Activated B cell treated with CpG ODN at 0.5 μM for 24 hours (primary cell): ENCODE data around the gene YAF2. TPM values are rescaled to one million over a fixed set of nuclear protein-coding genes. Genes with fewer than 3 reads are reported as not detected.

ENCODE experiments used
- ATAC-seq: fragments of 200-7000 bp; cut with Tn5 transposase; one replicate; pipeline ENCODE4 v1.10.0; 2021; ENCODE audit warnings: low read depth, mild to moderate bottlenecking, moderate library complexity
- CTCF ChIA-PET: fragments of 350-600 bp; sonication (Branson Sonifier 250); formaldehyde crosslinking; loops from one replicate; lab custom pipeline; 2021; ENCODE audit warnings: antibody characterized with exemption; lab: Charles Lee
- POLR2A ChIA-PET: fragments of 350-600 bp; sonication (Branson Sonifier 250); formaldehyde crosslinking; loops from one replicate; lab custom pipeline; 2021; ENCODE audit warnings: antibody characterized with exemption; lab: Charles Lee
- DNase-seq: peaks from one replicate; pipeline ENCODE4 v3.0.0; 2022
- H3K27ac Mint-ChIP-seq: one replicate; pipeline ENCODE4 v1.8.0; 2020; ENCODE audit warnings: mixed read lengths
- H3K27me3 Mint-ChIP-seq: one replicate; pipeline ENCODE4 v1.8.0; 2021; ENCODE audit warnings: mixed read lengths
- H3K36me3 Mint-ChIP-seq: one replicate; pipeline ENCODE4 v1.8.0; 2021; ENCODE audit warnings: low read depth, mixed read lengths
- H3K4me1 Mint-ChIP-seq: one replicate; pipeline ENCODE4 v1.8.0; 2021; ENCODE audit warnings: mixed read lengths
- H3K4me3 Mint-ChIP-seq: one replicate; pipeline ENCODE4 v1.8.0; 2020; ENCODE audit warnings: mild to moderate bottlenecking, mixed read lengths
- H3K9me3 Mint-ChIP-seq: one replicate; pipeline ENCODE4 v1.8.0; 2020; ENCODE audit warnings: mixed read lengths
- intact Hi-C: fragments of 100-400 bp; cut with micrococcal nuclease; formaldehyde crosslinking; loops from one replicate; pipeline ENCODE4 v1.15.1; 2024
- total RNA-seq: library from RNA; stranded (reverse); gene quantifications from 2 replicates; pipeline ENCODE4 v1.2.3, GENCODE V29; 2022
- TF ChIP-seq, protein P1 (sequence below): fragments of 200-600 bp; IDR thresholded peaks from one replicate; pipeline ENCODE4 v1.8.0; 2022; ENCODE audit warnings: antibody characterized with exemption, mild to moderate bottlenecking

Gene YAF2
- total RNA-seq, 1 donor from 2014 or later, result 38.5 TPM

DNA sequence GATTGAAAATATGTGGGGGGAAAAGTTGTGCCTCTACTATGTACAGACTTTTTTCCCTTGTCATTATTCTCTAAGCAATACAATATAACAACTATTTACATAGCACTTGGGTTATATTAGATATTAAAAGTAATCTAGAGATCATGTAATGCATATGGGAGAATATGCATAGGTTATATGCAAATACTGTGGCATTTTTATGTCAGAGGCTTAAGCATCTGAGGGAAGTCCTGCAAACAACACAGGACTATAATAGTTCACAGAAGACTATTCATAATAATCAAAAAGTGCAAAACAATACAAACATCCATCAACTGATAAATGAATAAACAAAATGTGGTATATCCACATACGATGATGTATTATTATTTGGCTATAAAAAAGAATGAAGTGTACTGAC lies 33.7 kb downstream of the YAF2 start:
- Mint-ChIP-seq H3K36me3 (peaks cover 40% of the 10 kb centered on the region), H3K27me3 (no peaks in the 10 kb centered on the region), H3K4me3 (no peak overlapping the region), H3K9me3 (no peaks in the 10 kb centered on the region), H3K4me1 (peaks cover 2% of the 10 kb centered on the region), H3K27ac (no peak overlapping the region)
- ChIA-PET CTCF (no interaction called here), POLR2A (interaction anchor here (0.8 kb wide), 1 partner anchor 223 kb away, joined by 3 read pairs; no protein-coding TSS in a partner anchor)
- TF ChIP-seq, protein P1, sequence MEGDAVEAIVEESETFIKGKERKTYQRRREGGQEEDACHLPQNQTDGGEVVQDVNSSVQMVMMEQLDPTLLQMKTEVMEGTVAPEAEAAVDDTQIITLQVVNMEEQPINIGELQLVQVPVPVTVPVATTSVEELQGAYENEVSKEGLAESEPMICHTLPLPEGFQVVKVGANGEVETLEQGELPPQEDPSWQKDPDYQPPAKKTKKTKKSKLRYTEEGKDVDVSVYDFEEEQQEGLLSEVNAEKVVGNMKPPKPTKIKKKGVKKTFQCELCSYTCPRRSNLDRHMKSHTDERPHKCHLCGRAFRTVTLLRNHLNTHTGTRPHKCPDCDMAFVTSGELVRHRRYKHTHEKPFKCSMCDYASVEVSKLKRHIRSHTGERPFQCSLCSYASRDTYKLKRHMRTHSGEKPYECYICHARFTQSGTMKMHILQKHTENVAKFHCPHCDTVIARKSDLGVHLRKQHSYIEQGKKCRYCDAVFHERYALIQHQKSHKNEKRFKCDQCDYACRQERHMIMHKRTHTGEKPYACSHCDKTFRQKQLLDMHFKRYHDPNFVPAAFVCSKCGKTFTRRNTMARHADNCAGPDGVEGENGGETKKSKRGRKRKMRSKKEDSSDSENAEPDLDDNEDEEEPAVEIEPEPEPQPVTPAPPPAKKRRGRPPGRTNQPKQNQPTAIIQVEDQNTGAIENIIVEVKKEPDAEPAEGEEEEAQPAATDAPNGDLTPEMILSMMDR, result no peak
- intact Hi-C loops, result no loop called here
- no peak for DNase-seq
- ATAC-seq, result no peak

DNA sequence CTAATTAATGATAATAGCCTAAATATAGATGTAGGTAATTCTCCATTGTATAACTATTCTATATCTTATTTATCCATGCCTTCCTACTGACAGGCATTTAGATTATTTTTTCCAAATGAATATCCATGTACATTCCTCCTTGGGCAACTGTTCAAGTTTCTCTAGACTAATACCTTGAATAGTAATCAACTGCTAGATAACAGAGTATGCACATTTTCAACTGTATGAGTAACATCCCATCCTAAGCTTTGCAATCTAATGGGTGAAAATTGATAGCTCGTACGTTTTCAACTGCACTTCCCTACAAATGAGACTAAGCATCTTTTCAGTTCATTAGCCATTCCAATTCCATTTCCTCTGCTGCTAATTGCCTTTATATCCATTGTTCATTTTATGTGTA lies 37.0 kb downstream of the YAF2 start:
- TF ChIP-seq, protein P1, result no peak
- H3K4me1 Mint-ChIP-seq, result peaks cover 2% of the 10 kb centered on the region
- no peak overlapping the region for H3K4me3 Mint-ChIP-seq
- no peak for DNase-seq
- H3K27ac Mint-ChIP-seq, result no peak overlapping the region
- peaks cover 46% of the 10 kb centered on the region for H3K36me3 Mint-ChIP-seq
- ChIA-PET CTCF (no interaction called here), POLR2A (no interaction called here)
- no peaks in the 10 kb centered on the region for H3K27me3 Mint-ChIP-seq
- ATAC-seq, result no peak
- no peaks in the 10 kb centered on the region for H3K9me3 Mint-ChIP-seq
- intact Hi-C loops, result no loop called here

DNA sequence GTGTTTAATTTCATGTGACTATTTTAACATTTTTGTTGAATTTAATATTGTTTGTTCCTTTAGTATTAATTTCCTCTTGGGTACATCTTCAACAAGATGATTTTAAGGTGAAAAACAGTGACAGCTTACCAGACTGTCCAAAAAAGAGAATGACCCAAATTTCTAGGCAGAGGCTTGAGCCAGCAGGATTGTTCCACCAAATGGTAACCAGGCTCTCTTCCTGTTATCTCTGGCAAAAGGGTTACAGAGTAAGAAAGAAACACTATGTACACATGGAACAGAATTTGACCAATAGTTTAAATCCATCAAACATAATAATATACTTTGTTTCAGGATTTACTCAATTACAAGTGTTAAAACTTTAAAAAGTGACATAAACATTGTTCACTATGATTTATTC lies 39.0 kb downstream of the YAF2 start:
- TF ChIP-seq, protein P1, result no peak
- H3K4me3 Mint-ChIP-seq, result no peak overlapping the region
- peaks cover 2% of the 10 kb centered on the region for H3K4me1 Mint-ChIP-seq
- ChIA-PET POLR2A (no interaction called here), CTCF (interaction anchor here (0.6 kb wide), 1 partner anchor 1694 kb away, joined by 3 read pairs; no protein-coding TSS in a partner anchor)
- intact Hi-C loops, result no loop called here
- no peak for DNase-seq
- ATAC-seq, result no peak
- no peak overlapping the region for H3K27ac Mint-ChIP-seq
- H3K27me3 Mint-ChIP-seq, result no peaks in the 10 kb centered on the region
- H3K9me3 Mint-ChIP-seq, result no peaks in the 10 kb centered on the region
- H3K36me3 Mint-ChIP-seq, result peaks cover 56% of the 10 kb centered on the region

DNA sequence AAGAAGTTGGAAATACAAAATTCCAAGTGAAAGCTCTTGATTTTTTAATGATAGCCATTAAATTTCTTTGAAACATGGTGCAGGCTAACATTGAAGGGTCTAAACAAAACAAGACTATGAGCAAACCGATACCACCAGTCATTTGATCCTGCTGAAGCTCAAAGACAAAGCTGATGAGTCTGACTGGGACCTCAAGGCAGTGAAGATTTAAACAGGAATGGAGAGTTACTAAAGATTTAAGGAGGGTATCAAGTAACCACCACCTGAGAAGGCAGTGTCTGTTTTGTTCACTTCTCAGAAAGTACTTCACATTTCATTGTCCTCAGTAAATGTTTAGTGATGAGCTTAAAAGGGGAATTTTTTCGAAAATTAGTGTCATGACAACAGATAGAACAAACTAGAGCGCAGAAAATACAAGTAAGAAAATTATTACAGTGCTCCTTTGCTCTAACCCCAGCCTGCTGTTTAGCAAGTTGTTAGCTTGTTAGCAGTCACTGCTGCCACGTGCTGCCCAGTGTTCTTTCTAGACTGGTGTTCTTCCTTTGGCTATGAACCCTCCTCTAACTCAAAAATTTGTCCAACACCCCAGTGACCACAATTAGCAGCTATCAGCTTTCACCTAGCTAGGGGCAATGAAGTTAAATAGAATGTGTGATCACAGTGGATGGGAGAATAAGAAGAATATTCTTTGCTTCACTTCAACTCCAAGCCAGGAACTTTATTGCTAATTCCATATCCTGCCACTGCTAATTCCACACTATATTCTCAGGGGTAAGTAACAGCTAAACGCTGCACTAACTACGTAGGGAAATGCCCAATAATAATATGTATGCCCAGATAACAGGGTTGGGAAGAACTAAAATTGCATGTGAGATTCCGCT lies 41.1 kb downstream of the YAF2 start:
- DNase-seq (no peak), ATAC-seq (no peak)
- no peaks in the 10 kb centered on the region for H3K9me3 Mint-ChIP-seq
- TF ChIP-seq, protein P1, result no peak
- peaks cover 2% of the 10 kb centered on the region for H3K4me1 Mint-ChIP-seq
- ChIA-PET POLR2A (no interaction called here), CTCF (interaction anchor here (1.5 kb wide), 1 partner anchor 372 kb away, joined by 3 read pairs; no protein-coding TSS in a partner anchor)
- intact Hi-C loops, result no loop called here
- peaks cover 57% of the 10 kb centered on the region for H3K36me3 Mint-ChIP-seq
- H3K4me3 Mint-ChIP-seq, result no peak overlapping the region
- H3K27me3 Mint-ChIP-seq, result no peaks in the 10 kb centered on the region
- no peak overlapping the region for H3K27ac Mint-ChIP-seq

DNA sequence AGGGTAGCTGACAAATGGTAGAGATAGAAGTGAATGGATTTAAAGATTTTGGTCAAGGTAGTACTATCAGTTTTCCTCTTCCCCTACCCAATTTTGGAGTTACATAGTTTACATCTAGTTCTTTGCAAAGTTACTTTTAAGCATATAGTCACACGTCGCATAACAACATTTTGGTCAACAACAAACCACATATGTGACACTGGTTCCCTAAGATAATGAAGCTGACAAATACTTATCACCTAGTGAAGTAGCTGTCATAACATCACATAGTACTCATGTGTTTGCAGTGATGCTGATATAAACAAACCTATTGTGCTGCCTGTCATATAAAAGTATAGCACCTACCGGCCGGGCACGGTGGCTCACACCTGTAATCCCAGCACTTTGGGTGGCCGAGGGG lies 45.4 kb downstream of the YAF2 start:
- ChIA-PET POLR2A (no interaction called here), CTCF (no interaction called here)
- ATAC-seq (no peak), DNase-seq (no peak)
- H3K27ac Mint-ChIP-seq, result no peak overlapping the region
- H3K4me1 Mint-ChIP-seq, result peaks cover 17% of the 10 kb centered on the region
- intact Hi-C loops, result no loop called here
- no peak overlapping the region for H3K4me3 Mint-ChIP-seq
- no peaks in the 10 kb centered on the region for H3K27me3 Mint-ChIP-seq
- H3K9me3 Mint-ChIP-seq, result no peaks in the 10 kb centered on the region
- peaks cover 37% of the 10 kb centered on the region for H3K36me3 Mint-ChIP-seq
- TF ChIP-seq, protein P1, result no peak
